Fibroblast of lung (primary cell): Measurements from ENCODE around the gene EDRF1. TPM values are rescaled to one million over a fixed set of nuclear protein-coding genes. Genes with fewer than 3 reads are reported as not detected.

Experiments used
- DNase-seq, 2 donors: peaks; one replicate each; pipeline versions ENCODE4 v3.0.0 to v3.0.0-alpha.2; 2010; ENCODE audit warnings: low read depth in 2 of 2
- H2AFZ ChIP-seq: 2 replicates; pipeline ENCODE4 v1.5.1; 2012; ENCODE audit warnings: low read length, control low read depth, inconsistent platforms
- H3K27ac ChIP-seq: 2 replicates; pipeline ENCODE4 v1.5.1; 2011; ENCODE audit warnings: low read length, control low read depth; ENCODE audit not compliant: insufficient read depth
- H3K27me3 ChIP-seq: 2 replicates; pipeline ENCODE4 v1.5.1; 2011; ENCODE audit warnings: mild to moderate bottlenecking, low read length; ENCODE audit not compliant: control insufficient read depth, insufficient read depth
- H3K36me3 ChIP-seq: 2 replicates; pipeline ENCODE4 v1.5.1; 2011; ENCODE audit warnings: low read length; ENCODE audit not compliant: control insufficient read depth, insufficient read depth
- H3K4me1 ChIP-seq: 2 replicates; pipeline ENCODE4 v1.5.1; 2011; ENCODE audit warnings: low read length; ENCODE audit not compliant: control insufficient read depth, insufficient read depth; ENCODE audit errors: extremely low read depth
- H3K4me2 ChIP-seq: 2 replicates; pipeline ENCODE4 v1.5.1; 2011; ENCODE audit warnings: low read length, control low read depth; ENCODE audit not compliant: insufficient read depth; ENCODE audit errors: extremely low read depth
- H3K4me3 ChIP-seq, 4 experiments: fragments of 200-600 bp in 1 of 4; sonication (generic) in 1 of 4; replicated peaks in 1 of 4; 2 replicates each; pipeline ENCODE4 v1.5.1; 2011 to 2016; ENCODE audit warnings: low read length in 4 of 4, low read depth in 3 of 4, mild to moderate bottlenecking in 3 of 4, control low read depth in 2 of 4, inconsistent platforms in 1 of 4, mixed read lengths in 1 of 4; ENCODE audit not compliant: insufficient read depth in 1 of 4; ENCODE audit errors: control extremely low read depth in 1 of 4
- H3K79me2 ChIP-seq: 2 replicates; pipeline ENCODE4 v1.5.1; 2012; ENCODE audit warnings: mild to moderate bottlenecking, low read length, inconsistent platforms; ENCODE audit not compliant: control insufficient read depth, insufficient read depth
- H3K9ac ChIP-seq: 2 replicates; pipeline ENCODE4 v1.5.1; 2011; ENCODE audit warnings: mild to moderate bottlenecking, low read length, control low read depth; ENCODE audit not compliant: insufficient read depth
- H3K9me3 ChIP-seq: 2 replicates; pipeline ENCODE4 v1.5.1; 2012; ENCODE audit warnings: low read depth, low read length; ENCODE audit not compliant: control insufficient read depth, insufficient read depth
- H4K20me1 ChIP-seq: 2 replicates; pipeline ENCODE4 v1.5.1; 2011; ENCODE audit warnings: low read length; ENCODE audit not compliant: control insufficient read depth, insufficient read depth; ENCODE audit errors: extremely low read depth
- EZH2 ChIP-seq: IDR thresholded peaks from 2 replicates; pipeline ENCODE4 v1.5.1; 2012; ENCODE audit warnings: low read length, control low read depth, mild to moderate bottlenecking; ENCODE audit errors: missing control alignments
- polyA minus RNA-seq: library from RNA; depleted of rRNA, polyadenylated mRNA; stranded (reverse); fragments of >200 nt; gene quantifications from 2 replicates; pipeline ENCODE4 v1.2.3, GENCODE V29; 2011; ENCODE audit warnings: low replicate concordance
- polyA plus RNA-seq, 2 donors: library from polyadenylated mRNA; depleted of rRNA in 1 of 2; stranded (reverse) in 1 of 2; unstranded in 1 of 2; fragments of >200 nt; gene quantifications; 2 replicates each; pipeline ENCODE4 v1.2.1, GENCODE V29; 2011 to 2012; ENCODE audit warnings: missing spikeins in 1 of 2
- total RNA-seq: library from RNA; depleted of rRNA; stranded (reverse); fragments of >200 nt; gene quantifications from 2 replicates; pipeline ENCODE4 v1.2.1, GENCODE V29; 2014
- TF ChIP-seq, protein P1 (sequence below), 2 donors: IDR thresholded peaks in 1 of 2; conservative IDR thresholded peaks in 1 of 2; 1 replicate in 1 of 2; 2 replicates in 1 of 2; pipeline ENCODE4 v1.5.1; 2011 to 2012; ENCODE audit warnings: low read length in 2 of 2, control low read depth in 1 of 2, inconsistent platforms in 1 of 2, low read depth in 1 of 2, mild to moderate bottlenecking in 1 of 2

The EDRF1 gene, protein sequence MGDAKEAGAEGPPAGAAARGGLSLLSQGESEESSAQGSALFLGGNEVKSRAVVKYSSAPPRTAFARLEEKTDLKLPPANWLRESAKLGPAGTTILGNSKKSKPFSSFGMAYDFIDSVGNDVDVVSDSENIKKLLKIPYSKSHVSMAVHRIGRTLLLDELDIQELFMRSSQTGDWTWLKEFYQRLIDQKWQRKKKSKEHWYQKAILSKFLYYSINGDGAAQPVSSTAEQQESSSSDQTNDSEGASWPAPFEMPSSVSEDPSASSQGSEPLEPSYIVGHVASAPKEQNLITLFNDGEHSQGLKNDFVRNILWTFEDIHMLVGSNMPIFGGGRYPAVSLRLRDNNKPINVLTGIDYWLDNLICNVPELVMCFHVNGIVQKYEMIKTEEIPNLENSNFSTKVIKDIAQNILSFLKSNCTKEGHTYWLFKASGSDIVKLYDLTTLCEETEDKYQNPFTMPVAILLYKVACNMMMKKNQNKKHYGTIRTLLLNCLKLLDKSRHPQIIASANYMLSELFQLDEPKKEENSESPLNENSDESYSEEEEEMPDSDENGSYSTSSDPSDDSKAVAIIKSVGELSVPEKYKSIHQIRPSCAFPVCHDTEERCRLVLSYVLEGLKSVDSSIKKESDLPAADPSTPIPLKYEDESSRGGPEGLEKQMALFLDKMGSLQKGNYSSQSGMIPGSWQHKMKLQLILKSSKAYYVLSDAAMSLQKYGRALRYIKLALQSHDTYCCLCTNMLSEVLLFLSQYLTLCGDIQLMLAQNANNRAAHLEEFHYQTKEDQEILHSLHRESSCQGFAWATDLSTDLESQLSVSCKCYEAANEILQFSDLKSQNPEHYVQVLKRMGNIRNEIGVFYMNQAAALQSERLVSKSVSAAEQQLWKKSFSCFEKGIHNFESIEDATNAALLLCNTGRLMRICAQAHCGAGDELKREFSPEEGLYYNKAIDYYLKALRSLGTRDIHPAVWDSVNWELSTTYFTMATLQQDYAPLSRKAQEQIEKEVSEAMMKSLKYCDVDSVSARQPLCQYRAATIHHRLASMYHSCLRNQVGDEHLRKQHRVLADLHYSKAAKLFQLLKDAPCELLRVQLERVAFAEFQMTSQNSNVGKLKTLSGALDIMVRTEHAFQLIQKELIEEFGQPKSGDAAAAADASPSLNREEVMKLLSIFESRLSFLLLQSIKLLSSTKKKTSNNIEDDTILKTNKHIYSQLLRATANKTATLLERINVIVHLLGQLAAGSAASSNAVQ
- total RNA-seq, result 21.6 and 25.3 TPM in 2 replicates
- polyA plus RNA-seq, result 17.3 and 19.9 TPM in 2 replicates
- polyA plus RNA-seq (2012), result 9.7 and 10.2 TPM in 2 replicates
- 6.3 and 25.1 TPM in 2 replicates for polyA minus RNA-seq

DNA sequence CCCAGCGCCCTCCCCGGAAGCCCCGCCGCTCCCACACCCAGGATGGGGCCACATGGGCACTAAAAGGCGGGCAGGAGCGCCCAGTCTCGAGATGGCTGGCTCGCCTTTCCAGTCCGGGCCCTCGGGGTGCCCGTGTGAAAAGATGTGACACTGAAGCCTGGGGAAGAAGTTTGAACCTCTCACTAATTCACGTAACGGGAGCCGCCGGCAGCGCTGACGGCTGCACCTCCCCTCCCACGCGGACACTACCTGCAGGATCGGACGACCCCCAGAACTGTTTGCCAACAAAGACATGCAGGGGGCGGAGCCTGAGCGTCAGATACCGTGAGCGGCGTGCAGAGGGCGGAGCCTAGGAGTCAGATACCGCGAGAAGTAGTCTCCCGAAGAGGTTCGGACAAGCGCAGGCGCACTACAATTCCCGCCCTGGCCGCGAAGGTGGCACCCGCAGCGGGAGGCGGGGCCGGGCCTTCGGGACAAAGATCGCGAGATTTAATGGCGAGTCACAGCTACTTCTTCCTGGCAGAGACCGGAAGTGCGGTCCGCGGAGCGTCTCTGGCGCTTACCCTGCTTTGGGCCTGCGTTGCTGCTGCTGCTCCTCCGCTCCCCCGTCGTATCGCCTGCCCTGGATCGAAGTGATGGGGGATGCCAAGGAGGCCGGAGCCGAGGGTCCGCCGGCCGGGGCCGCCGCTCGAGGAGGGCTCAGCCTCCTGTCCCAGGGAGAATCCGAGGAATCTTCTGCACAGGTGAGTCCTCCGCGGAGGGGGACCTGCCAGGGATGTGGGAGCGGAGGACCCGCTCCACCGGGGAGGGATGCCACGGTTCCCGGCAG is at the start of gene EDRF1:
Gene EDRF1, plus strand, starts transcription at position 537 of the 829 bp plus-strand sequence. Its CDS starts 99 bp downstream, at position 636.
- H3K9ac ChIP-seq, result peak within 1 kb of the TSS; percentile 89
- H3K27me3 ChIP-seq, result no peaks in the 10 kb centered on the region
- H3K4me3 ChIP-seq, result peak within 1 kb of the TSS; percentile 88 to 100 (median 92)
- H3K4me1 ChIP-seq, result no peaks in the 10 kb centered on the region
- TF ChIP-seq, protein P1, sequence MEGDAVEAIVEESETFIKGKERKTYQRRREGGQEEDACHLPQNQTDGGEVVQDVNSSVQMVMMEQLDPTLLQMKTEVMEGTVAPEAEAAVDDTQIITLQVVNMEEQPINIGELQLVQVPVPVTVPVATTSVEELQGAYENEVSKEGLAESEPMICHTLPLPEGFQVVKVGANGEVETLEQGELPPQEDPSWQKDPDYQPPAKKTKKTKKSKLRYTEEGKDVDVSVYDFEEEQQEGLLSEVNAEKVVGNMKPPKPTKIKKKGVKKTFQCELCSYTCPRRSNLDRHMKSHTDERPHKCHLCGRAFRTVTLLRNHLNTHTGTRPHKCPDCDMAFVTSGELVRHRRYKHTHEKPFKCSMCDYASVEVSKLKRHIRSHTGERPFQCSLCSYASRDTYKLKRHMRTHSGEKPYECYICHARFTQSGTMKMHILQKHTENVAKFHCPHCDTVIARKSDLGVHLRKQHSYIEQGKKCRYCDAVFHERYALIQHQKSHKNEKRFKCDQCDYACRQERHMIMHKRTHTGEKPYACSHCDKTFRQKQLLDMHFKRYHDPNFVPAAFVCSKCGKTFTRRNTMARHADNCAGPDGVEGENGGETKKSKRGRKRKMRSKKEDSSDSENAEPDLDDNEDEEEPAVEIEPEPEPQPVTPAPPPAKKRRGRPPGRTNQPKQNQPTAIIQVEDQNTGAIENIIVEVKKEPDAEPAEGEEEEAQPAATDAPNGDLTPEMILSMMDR (conservative IDR thresholded peaks at IDR 0.05 in 1 of 2, IDR thresholded peaks at IDR 0.05 in 1 of 2; ENCODE audit: low read depth in 1 of 2, low read length in 2 of 2), result no peak
- TF ChIP-seq EZH2, result no peak
- peak within 1 kb of the TSS; percentile 98 for H3K4me2 ChIP-seq
- H3K9me3 ChIP-seq, result no peaks in the 10 kb centered on the region
- no peaks in the 10 kb centered on the region for H4K20me1 ChIP-seq
- H3K79me2 ChIP-seq, result peaks cover 22% of the 10 kb centered on the region
- H3K36me3 ChIP-seq, result peaks cover 6% of the 10 kb centered on the region
- peak within 1 kb of the TSS; percentile 82 for H3K27ac ChIP-seq
- peak within 1 kb of the TSS; percentile 91 for H2AFZ ChIP-seq
- DNase-seq, result peak; percentile 97 to 99

DNA sequence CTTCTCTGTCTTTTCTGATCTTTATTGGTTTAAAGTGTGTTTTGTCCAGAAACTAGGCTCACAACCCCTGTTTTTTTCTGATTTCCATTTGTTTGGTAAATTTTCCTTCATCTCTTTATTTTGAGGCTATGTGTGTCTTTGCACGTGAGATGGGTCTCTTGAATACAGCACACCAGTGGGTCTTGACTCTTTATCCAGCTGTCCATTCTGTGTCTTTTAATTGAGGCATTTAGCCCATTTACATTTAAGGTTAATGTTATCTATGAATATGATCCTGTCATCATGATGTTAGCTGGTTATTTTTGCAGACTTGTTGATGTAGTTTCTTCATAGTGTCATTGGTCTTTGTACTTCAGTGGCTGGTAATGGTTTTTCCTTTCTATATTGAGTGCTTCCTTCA is 46.6 kb upstream of the EDRF1 start:
- Histone ChIP-seq H3K27ac (no peak overlapping the region), H4K20me1 (no peaks in the 10 kb centered on the region), H2AFZ (no peak overlapping the region), H3K4me1 (no peaks in the 10 kb centered on the region), H3K36me3 (no peaks in the 10 kb centered on the region), H3K4me3 (no peak overlapping the region), H3K4me2 (no peak overlapping the region), H3K79me2 (no peaks in the 10 kb centered on the region), H3K9ac (no peak overlapping the region), H3K27me3 (no peaks in the 10 kb centered on the region), H3K9me3 (no peaks in the 10 kb centered on the region)
- no peak for TF ChIP-seq EZH2
- TF ChIP-seq, protein P1 (conservative IDR thresholded peaks at IDR 0.05 in 1 of 2, IDR thresholded peaks at IDR 0.05 in 1 of 2; ENCODE audit: low read depth in 1 of 2, low read length in 2 of 2), result no peak
- DNase-seq, result no peak
